Measurements from ENCODE around the gene FAM193B.

FAM193B gene

DNA sequence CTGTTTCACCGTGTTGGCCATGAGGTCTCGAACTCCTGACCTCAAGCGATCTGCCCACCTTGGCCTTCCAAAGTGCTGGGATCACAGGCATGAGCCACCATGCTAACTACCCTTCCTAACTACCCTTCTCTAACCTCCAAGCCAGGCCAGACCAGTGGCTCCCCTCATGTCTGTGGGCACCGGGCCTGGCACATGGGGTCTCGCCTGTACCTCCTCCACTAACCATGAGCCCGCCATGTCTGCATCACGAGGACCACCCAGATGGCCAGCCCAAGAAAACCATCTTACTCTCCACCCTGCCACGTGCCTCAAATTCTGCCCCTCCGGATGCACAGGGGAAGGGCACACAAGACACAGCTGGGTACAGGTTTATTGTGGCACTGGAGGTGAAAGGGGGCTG, 71.3 kb downstream of the FAM193B start:
- no peak for DNase-seq

DNA sequence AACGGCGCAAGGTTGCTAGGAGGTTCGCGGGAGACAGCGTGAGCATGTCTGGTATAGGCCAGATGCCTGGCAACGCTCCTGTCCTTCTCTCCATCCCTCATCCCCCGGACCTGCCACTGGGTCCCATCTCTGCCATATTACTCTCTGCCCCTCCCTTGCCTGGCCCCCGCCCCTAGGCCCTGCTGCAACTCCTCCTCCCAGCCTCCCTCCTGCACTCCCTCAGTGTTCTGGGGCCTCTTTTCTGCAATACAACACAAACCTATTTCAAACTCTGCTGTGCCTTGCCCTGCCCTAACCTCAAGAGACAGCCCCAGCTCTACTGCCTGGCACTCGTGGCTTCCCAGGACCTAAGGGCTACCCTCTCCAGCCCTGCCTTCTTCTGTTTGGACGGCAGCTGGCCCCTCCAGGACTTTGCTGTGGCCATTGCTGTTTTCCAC, 72.0 kb downstream of the FAM193B start:
- DNase-seq, result no peak

DNA sequence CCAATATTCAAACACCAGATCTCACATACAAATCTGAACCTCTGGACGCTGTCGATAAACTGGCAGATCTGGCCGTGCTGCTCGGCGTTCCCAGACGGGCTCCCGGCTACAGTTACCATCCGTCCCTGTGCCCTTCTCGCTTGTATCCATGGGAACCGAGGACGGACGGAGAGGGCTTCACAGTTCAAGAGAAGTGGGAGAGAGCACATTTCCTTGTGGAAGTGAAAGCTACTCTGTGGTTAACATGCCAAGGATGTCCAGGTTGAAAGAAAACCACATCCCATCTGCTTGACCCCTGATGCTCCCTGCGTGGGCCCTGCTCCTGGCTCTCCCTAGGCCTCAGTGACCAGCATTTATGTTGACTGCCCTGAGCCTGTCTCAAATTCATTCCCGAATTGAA, 74.6 kb downstream of the FAM193B start:
- DNase-seq, result no peak

DNA sequence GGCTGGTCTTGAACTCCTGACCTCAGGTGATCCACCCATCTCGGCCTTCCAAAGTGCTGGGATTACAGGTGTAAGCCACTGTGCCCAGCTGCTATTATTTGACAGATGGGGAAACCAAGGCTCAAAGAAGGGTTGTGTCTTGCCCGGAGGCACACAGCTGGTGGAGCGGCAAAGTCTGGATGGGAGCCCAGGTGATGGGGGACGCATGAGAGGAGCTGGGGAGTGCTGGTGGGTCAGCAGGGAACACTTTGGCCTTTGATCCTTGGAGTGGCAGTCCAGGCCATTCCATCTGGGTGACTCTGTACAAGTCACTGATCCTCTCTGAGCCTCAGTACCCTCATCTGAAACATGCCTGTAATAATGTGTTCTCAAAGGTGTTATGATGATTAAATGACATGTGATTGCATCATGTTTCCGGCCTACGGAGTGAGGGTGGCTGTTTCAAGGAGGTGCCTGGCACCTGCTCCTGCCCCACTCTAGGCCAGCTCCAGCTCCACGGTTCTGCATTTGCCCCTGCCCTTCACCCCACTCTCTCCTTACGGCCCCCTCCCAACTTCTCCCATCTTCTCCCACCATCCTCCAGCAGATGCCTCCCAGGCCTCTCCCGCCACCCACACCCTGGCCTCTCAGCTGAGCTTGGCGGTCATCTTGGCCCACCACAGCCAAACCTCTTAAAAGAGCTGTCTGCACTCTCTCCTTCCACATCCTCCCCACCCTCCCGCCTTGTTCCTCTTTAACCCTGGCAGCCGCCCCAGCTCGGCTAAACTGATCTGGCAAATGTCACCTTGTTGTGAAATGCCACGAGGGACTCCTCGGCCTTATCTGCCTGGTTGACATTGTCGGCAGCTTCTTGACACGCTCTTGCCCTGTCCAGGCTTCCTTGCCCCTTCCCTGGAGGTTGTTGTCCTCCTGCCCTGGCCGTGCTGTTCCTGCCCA, 75.4 kb downstream of the FAM193B start:
- no peak for DNase-seq

- no peak for DNase-seq
These were observed 76.5 kb downstream of the FAM193B start for GRCh38 chr5:177477701-177478477.

DNA sequence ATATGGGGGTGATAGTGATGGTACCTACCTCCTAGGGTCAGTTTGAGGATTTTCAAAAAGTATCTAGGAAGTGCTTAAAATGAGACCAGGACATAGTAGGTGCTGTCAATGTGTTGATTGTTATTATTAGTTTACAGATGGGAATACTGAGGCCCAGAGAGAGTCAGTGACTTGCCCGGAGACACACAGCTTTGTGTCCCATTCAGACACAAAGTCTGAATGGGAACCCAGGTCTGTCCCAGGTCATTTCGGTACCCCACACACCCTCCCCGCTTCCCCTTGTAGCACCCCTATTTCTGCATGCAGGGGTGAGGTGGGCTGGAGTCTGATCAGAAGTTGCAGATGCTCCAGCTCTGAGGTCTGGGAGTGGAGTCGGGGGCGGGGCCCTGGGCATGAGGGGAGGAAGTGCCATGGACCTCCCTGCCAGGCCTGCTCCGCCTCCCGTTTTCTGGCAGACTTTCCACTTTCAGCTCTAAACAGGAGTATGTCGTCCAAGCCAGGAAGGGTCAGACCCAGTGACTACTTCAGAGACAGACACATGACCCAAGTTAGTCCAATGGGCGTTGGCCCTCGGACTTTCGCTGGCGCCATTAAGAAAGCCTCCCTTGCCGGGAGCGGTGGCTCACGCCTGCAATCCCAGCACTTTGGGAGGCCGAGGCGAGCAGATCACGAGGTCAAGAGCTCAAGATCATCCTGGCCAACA, 77.7 kb downstream of the FAM193B start:
- no peak for DNase-seq

GRCh38 chr5:177475563-177476427, 78.6 kb downstream of the FAM193B start:
- DNase-seq, result no peak

- DNase-seq, result no peak
These were observed 79.4 kb downstream of the FAM193B start for GRCh38 chr5:177474846-177475562.

DNA sequence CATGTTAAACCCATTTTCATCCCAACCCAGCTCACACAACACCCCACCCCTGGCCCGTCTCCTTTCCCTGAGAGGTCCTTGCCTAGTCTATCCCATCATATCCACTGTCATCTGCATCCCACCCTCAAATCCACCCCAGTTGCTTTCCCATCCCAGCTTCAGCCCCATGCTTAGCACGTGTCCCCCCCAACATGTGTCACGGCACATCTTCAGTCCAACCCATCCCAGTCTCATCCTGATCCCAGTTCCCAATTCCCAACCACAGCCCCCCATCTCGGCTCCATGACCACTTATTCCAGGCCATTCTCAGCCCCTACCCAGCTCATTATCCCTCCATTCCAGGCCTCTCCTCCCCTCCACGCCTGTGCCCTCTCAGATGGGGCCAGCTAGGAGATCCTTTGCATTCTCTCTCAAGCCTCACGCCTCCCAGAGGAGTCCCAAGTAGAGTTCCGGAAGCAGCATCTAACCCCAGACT, 80.3 kb downstream of the FAM193B start:
- DNase-seq, result no peak

DNA sequence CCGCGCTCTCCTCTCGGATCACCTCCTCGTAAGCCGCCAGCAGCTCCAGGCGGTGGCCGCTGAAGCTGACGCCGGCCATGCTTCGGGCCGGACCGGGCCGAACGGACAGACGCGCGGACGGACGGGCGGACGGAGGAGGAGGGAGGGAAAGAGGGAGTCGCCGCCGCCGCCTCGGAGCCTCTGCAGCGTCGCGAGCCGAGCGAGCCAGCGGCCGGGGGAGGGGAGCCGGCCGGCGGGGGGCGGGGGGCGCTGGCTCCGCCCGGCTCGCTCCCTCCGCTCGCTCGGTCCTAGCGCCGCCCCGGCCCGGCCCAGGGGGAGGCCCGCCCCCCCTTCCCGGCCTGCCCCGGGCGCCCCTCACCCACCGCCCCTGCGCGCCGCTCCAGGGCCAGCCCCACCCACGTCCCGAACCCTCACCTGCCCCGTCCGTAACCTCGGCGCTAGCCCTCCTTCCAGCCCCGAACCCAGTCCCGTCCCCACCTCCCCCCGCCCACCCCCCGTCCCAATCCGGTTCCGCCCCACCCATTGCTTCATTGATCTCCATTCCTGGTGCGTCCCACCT, 80.8 kb downstream of the FAM193B start, which contains the start of gene DBN1:
DBN1 (minus strand) TSS at position 192 of the 559 bp plus-strand sequence; CDS start at position 79, 113 bp downstream.
- DNase-seq, result peak; percentile 23

- DNase-seq, result no peak
These were observed 81.6 kb downstream of the FAM193B start for GRCh38 chr5:177472460-177473442.

- no peak for DNase-seq
These were observed 82.6 kb downstream of the FAM193B start for GRCh38 chr5:177471610-177472356.

DNA sequence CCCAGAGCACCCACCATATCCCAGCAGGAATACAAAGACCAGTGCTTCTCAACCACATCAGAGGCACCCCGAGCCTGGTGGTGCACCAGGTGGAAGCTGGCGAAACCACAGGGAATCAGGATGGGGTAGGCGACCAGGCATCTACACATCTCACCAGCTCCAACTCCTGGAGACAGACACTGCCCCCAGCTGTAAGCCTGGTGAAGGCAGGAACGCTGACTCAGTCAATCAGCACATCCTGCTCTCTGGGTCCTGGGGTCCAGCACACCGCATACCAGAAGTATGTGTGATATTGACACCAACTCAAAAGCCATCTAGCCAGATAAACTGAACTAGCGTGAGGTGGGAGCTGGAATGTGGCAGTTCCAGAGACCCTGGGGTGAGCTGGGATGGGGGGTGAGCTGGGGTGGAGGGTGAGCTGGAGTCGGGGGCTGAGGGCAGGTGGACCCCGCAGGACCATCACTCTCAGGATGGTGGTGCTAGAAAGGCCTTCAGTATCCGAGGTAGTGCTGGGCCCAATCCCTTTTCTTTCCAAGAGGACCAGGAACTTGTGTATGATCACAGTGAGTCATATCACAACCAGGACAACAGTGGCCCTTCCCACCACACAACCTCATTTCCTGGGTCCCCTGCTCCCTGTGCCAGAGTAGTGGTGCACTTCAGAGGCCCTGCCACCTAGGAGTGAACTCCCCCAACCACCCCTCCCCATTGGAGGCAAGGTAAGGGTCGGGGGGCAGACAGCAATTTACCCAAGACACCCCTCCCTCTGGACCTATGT, 83.4 kb downstream of the FAM193B start:
- no peak for DNase-seq

Measured in NCI-H748 treated with DMSO at 0.1 percent for 48 hours (cell line).